OCI-LY7 (cell line): ENCODE data around the gene KRT6B. TPM values are rescaled to one million over a fixed set of nuclear protein-coding genes. Genes with fewer than 3 reads are reported as not detected.

Experiments used
- BruUV-seq: library from RNA; stranded (reverse); fragments of 400-500 nt; replicated peaks from 2 replicates; lab custom pipeline; 2021; lab: Mats Ljungman, UMichigan
- CTCF ChIA-PET: fragments of 300-600 bp; sonication (Branson Sonifier 250); formaldehyde crosslinking; loops from one replicate; lab custom pipeline; 2022; ENCODE audit warnings: antibody characterized with exemption; ENCODE audit not compliant: unreplicated experiment; lab: Charles Lee
- POLR2A ChIA-PET: fragments of 300-600 bp; sonication (Branson Sonifier 250); formaldehyde crosslinking; loops from one replicate; lab custom pipeline; 2022; ENCODE audit warnings: antibody characterized with exemption; lab: Charles Lee
- DNase-seq: peaks from one replicate; pipeline ENCODE4 v3.0.0-alpha.2; 2015; ENCODE audit warnings: low spot score
- H2AFZ ChIP-seq: fragments of 200-600 bp; sonication (generic), shearing (Covaris generic); 2 replicates; pipeline ENCODE4 v1.6.1; 2014; ENCODE audit warnings: mild to moderate bottlenecking, antibody characterized with exemption, low read length, moderate library complexity
- H3K27ac ChIP-seq: fragments of 200-600 bp; sonication (generic); 2 replicates; pipeline ENCODE4 v1.5.1; 2014; ENCODE audit warnings: mixed run types, low read depth, mild to moderate bottlenecking, moderate library complexity, low read length, inconsistent platforms; ENCODE audit not compliant: poor library complexity, severe bottlenecking
- H3K36me3 ChIP-seq: fragments of 200-600 bp; sonication (generic); 2 replicates; pipeline ENCODE4 v1.6.1; 2014; ENCODE audit warnings: mild to moderate bottlenecking, antibody characterized with exemption, low read length, moderate library complexity, mixed read lengths; ENCODE audit not compliant: insufficient read depth
- H3K4me1 ChIP-seq: fragments of 200-600 bp; sonication (generic); 2 replicates; pipeline ENCODE4 v1.5.1; 2014; ENCODE audit warnings: mild to moderate bottlenecking, low read length; ENCODE audit not compliant: insufficient read depth, poor library complexity, severe bottlenecking
- H3K4me2 ChIP-seq: fragments of 200-600 bp; sonication (generic); 2 replicates; pipeline ENCODE4 v1.6.1; 2014; ENCODE audit warnings: mild to moderate bottlenecking, low read length
- H3K4me3 ChIP-seq: fragments of 200-600 bp; sonication (generic); 2 replicates; pipeline ENCODE4 v1.5.1; 2014; ENCODE audit warnings: mild to moderate bottlenecking, low read depth, low read length; ENCODE audit not compliant: poor library complexity, severe bottlenecking
- H3K79me2 ChIP-seq: fragments of 200-600 bp; sonication (generic); 2 replicates; pipeline ENCODE4 v1.6.1; 2016; ENCODE audit warnings: low read depth, mild to moderate bottlenecking, low read length, moderate library complexity, mixed read lengths; ENCODE audit not compliant: insufficient read depth
- H3K9me2 ChIP-seq: fragments of 200-600 bp; sonication (generic); 2 replicates; pipeline ENCODE4 v1.6.1; 2016; ENCODE audit warnings: mild to moderate bottlenecking, low read length, mixed read lengths; ENCODE audit not compliant: insufficient read depth
- H3K9me3 ChIP-seq: fragments of 200-600 bp; sonication (generic); 2 replicates; pipeline ENCODE4 v1.6.1; 2014; ENCODE audit warnings: mild to moderate bottlenecking, mixed run types, low read length, mixed read lengths
- H4K20me1 ChIP-seq: fragments of 200-600 bp; sonication (generic); 2 replicates; pipeline ENCODE4 v1.6.1; 2014; ENCODE audit warnings: mild to moderate bottlenecking, antibody characterized with exemption, low read length, moderate library complexity, mixed read lengths; ENCODE audit not compliant: insufficient read depth
- CTCF ChIP-seq: fragments of 200-600 bp; sonication (generic); conservative IDR thresholded peaks from 2 replicates; pipeline ENCODE4 v1.5.1; 2014; ENCODE audit warnings: mild to moderate bottlenecking, antibody characterized with exemption, low read length, moderate library complexity, mixed read lengths
- EZH2phosphoT487 ChIP-seq: fragments of 200-600 bp; sonication (generic); IDR thresholded peaks from 2 replicates; pipeline ENCODE4 v1.6.1; 2018; ENCODE audit warnings: low read depth, borderline replicate concordance, mild to moderate bottlenecking, mixed run types, antibody characterized with exemption, low read length, moderate library complexity, mixed read lengths
- intact Hi-C: fragments of 100-400 bp; cut with micrococcal nuclease; formaldehyde crosslinking; loops from one replicate; pipeline ENCODE4 v1.10.0; 2022; ENCODE audit not compliant: unreplicated experiment
- total RNA-seq, 2 experiments: library from RNA; depleted of rRNA in 1 of 2; stranded (reverse); fragments of >200 nt in 1 of 2; shearing (Covaris generic) in 1 of 2; gene quantifications; 2 replicates each; pipeline ENCODE4 v1.2.3, GENCODE V29; 2014 to 2022

KRT6B gene
- total RNA-seq, 2 experiments from 2014 or later = not detected

- no peaks in the 10 kb centered on the region for H3K9me2 ChIP-seq
- H3K9me3 ChIP-seq = no peaks in the 10 kb centered on the region
- no peak overlapping the region for H2AFZ ChIP-seq
- TF ChIP-seq EZH2phosphoT487 = no peak
- TF ChIP-seq CTCF = no peak
- no peak overlapping the region for H3K4me3 ChIP-seq
- BruUV-seq = no TSS peak
- ChIA-PET CTCF (no interaction called here), POLR2A (no interaction called here)
- no peak for DNase-seq
- no peak overlapping the region for H3K4me2 ChIP-seq
- intact Hi-C loops = no loop called here
- no peaks in the 10 kb centered on the region for H3K4me1 ChIP-seq
- H3K79me2 ChIP-seq = no peaks in the 10 kb centered on the region
- no peaks in the 10 kb centered on the region for H3K36me3 ChIP-seq
- H4K20me1 ChIP-seq = no peaks in the 10 kb centered on the region
- H3K27ac ChIP-seq = no peak overlapping the region
These were observed 17.9 kb upstream of the KRT6B start for GRCh38 chr12:52469853-52470252.

- BruUV-seq = no TSS peak
- no peak overlapping the region for H3K4me3 ChIP-seq
- no peaks in the 10 kb centered on the region for H4K20me1 ChIP-seq
- TF ChIP-seq CTCF (no peak), EZH2phosphoT487 (no peak)
- H2AFZ ChIP-seq = no peak overlapping the region
- POLR2A ChIA-PET = interaction anchor here (1.0 kb wide), 1 partner anchor 13 kb away, joined by 3 read pairs; no protein-coding TSS in a partner anchor
- H3K79me2 ChIP-seq = no peaks in the 10 kb centered on the region
- DNase-seq = no peak
- no peak overlapping the region for H3K4me2 ChIP-seq
- CTCF ChIA-PET = no interaction called here
- no peaks in the 10 kb centered on the region for H3K9me2 ChIP-seq
- H3K36me3 ChIP-seq = no peaks in the 10 kb centered on the region
- H3K9me3 ChIP-seq = no peaks in the 10 kb centered on the region
- no peak overlapping the region for H3K27ac ChIP-seq
- intact Hi-C loops = no loop called here
- H3K4me1 ChIP-seq = no peaks in the 10 kb centered on the region
These were observed 13.0 kb upstream of the KRT6B start for GRCh38 chr12:52464897-52465296.

- no peak overlapping the region for H3K4me2 ChIP-seq
- H3K4me1 ChIP-seq = no peaks in the 10 kb centered on the region
- H4K20me1 ChIP-seq = no peaks in the 10 kb centered on the region
- no peaks in the 10 kb centered on the region for H3K36me3 ChIP-seq
- no peak for DNase-seq
- H3K4me3 ChIP-seq = no peak overlapping the region
- H3K9me2 ChIP-seq = no peaks in the 10 kb centered on the region
- H3K27ac ChIP-seq = no peak overlapping the region
- CTCF ChIA-PET = no interaction called here
- intact Hi-C loops = no loop called here
- BruUV-seq = no TSS peak
- H3K79me2 ChIP-seq = no peaks in the 10 kb centered on the region
- TF ChIP-seq CTCF = no peak
- TF ChIP-seq EZH2phosphoT487 = no peak
- no peaks in the 10 kb centered on the region for H3K9me3 ChIP-seq
- no peak overlapping the region for H2AFZ ChIP-seq
- POLR2A ChIA-PET = interaction anchor here (0.9 kb wide), 1 partner anchor 9 kb away, joined by 3 read pairs; no protein-coding TSS in a partner anchor
These were observed 9.7 kb upstream of the KRT6B start for GRCh38 chr12:52461693-52462092.
